ENCODE measurements around the gene GORASP1.

Gene GORASP1

GRCh38 chr3:39096775-39097174 lies 10.7 kb downstream of the GORASP1 start:
- H3K4me3 ChIP-seq (ENCODE audit: low read length), result no peak overlapping the region
- no peak for TF ChIP-seq ZNF274 (IDR thresholded peaks at IDR 0.05; ENCODE audit: low read depth, low read length)

GRCh38 chr3:39095778-39096177 lies 11.6 kb downstream of the GORASP1 start:
- TF ChIP-seq ZNF274 (IDR thresholded peaks at IDR 0.05; ENCODE audit: low read depth, low read length), result no peak
- no peak overlapping the region for H3K4me3 ChIP-seq (ENCODE audit: low read length)

DNA sequence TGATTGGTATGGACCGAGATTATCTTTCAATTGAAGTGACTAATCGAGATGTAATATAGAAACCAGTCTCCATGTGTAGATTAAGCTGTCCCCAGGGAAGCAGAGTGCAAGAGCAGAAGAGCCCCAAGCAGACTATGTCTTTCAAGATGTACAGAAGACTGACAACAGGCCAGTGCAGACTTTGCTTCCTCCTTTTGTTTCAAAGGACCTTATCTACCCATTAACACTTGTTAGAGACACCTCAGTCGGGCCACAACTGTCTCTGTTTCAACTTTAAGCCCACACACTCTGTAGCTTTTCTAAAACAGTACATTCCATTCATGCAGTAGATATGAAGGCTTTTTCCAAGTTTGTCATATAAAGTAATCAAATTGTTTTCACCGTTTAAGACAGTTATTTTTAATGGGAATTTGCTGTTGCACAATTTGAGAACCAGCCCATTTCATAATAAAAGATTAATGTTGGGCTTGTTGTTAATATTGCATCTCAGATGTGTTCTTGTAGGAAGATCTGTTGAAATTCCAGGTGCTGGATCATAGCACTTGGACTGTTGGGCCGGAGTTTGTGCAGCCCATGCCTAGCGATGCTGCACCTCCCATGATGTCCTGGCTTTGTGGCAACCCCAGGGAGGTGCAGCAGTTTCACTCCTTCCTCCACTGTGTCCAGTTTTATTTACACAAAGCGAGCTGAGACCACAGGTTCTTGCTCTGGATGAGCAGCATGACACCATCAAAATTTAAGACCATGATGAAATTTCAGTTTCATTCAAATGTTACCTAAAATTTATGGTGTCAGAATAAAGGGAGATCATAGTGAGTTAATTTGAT lies 12.4 kb downstream of the GORASP1 start:
- H3K4me3 ChIP-seq (ENCODE audit: low read length), result no peak overlapping the region
- no peak for TF ChIP-seq ZNF274 (IDR thresholded peaks at IDR 0.05; ENCODE audit: low read depth, low read length)

DNA sequence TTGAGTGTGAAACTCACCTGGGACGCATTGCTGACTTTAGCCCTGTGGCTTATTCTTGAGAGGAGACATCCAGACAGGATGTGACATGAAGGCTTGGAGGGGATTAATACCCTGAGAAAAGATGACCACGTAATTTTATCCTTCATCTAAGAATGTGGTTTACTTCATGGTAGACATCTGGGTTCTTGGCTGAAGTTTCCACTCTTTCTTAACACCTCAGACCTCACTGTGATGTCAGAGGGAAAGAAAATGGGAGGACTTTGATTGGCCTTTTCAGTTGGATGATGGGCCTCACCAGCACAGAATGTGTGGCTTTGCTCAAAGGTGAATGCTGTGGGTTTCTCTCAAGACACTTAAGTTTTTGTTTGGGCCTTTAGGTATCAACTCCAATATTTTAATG lies 16.5 kb downstream of the GORASP1 start:
- no peak overlapping the region for H3K4me3 ChIP-seq (ENCODE audit: low read length)
- no peak for TF ChIP-seq ZNF274 (IDR thresholded peaks at IDR 0.05; ENCODE audit: low read depth, low read length)

DNA sequence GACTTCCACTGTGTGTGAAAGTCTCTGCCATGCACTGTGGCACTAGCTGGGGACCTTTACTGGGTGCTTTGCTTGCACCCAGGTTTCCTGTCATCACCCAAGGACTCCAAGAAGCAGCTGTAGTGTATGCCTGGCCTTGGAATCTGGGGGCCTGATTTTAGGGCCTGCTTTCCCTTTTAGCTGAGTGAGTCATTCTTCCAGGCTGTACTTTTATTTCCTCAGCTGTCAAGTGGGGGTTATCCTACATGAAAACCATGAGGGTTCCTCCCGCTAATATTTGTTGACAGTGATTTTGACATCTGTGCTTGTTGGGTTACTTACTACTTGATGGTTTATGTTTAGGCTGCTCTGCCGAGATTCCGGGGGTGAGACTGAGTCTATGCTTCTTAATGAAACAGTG lies 18.5 kb downstream of the GORASP1 start:
- no peak for TF ChIP-seq ZNF274 (IDR thresholded peaks at IDR 0.05; ENCODE audit: low read depth, low read length)
- H3K4me3 ChIP-seq (ENCODE audit: low read length), result no peak overlapping the region

DNA sequence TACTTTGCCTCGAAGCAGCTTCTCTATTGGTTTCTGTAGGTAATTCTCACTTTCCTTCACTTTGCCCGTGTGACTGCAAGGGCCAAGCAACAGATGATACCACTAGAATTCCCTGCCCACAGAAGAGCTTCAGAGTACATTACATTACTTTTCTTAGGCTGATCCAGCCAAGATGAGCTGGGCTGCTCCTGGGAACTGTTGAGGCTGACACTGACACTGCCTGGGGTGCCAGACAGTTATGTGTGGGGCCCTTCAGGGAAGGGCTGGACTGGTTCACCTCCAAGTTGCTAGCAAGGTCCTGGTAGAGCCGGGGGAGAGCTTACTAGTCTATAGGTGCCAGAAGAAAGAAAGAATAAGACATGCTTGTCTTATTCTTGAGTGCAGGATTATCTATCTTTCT lies 19.0 kb downstream of the GORASP1 start:
- no peak overlapping the region for H3K4me3 ChIP-seq (ENCODE audit: low read length)
- TF ChIP-seq ZNF274 (IDR thresholded peaks at IDR 0.05; ENCODE audit: low read depth, low read length), result no peak

GRCh38 chr3:39086144-39086543 lies 21.3 kb downstream of the GORASP1 start:
- TF ChIP-seq ZNF274 (IDR thresholded peaks at IDR 0.05; ENCODE audit: low read depth, low read length), result no peak
- H3K4me3 ChIP-seq (ENCODE audit: low read length), result no peak overlapping the region

GRCh38 chr3:39082666-39083313 lies 24.6 kb downstream of the GORASP1 start:
- H3K4me3 ChIP-seq (ENCODE audit: low read length), result no peak overlapping the region
- no peak for TF ChIP-seq ZNF274 (IDR thresholded peaks at IDR 0.05; ENCODE audit: low read depth, low read length)

DNA sequence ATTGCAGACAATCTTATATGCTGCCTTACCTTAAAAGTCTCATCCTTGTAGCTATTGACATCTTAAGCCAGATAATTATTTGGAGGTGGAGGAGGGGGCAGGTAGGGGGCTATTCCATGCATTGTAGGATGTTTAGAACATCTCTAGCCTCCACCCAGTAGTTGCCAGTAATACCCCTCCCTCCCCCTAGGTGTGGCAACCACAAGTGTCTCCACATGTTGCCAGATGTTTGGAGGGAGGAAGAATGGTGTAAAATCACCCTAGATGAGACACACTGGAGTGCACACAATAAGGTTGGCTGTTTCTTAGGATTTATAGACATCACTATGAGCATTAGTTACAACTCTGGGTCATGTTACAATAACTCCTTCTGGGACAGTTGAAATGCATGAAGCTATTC lies 27.4 kb downstream of the GORASP1 start:
- no peak overlapping the region for H3K4me3 ChIP-seq (ENCODE audit: low read length)
- no peak for TF ChIP-seq ZNF274 (IDR thresholded peaks at IDR 0.05; ENCODE audit: low read depth, low read length)

GRCh38 chr3:39079530-39079929 lies 27.9 kb downstream of the GORASP1 start:
- no peak overlapping the region for H3K4me3 ChIP-seq (ENCODE audit: low read length)
- TF ChIP-seq ZNF274 (IDR thresholded peaks at IDR 0.05; ENCODE audit: low read depth, low read length), result no peak

DNA sequence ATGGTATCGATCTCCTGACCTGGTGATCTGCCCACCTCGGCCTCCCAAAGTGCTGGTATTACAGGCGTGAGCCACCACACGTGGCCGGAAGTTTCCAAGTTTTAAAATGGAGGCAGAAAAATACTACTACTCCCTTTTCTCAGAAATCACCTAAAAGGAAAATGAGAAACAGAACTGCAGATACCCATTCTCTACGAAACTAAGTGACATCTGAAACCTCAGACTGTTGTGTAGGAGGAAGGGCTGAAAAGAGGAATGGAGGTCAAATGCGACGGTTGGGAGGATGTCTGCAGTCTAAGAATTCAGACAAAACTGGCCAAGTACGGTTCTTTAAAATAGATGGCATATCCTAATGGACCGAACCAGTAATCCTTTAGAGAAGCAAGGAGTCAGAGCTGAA lies 31.5 kb downstream of the GORASP1 start:
- H3K4me3 ChIP-seq (ENCODE audit: low read length), result no peak overlapping the region

GRCh38 chr3:39068556-39068955 lies 38.9 kb downstream of the GORASP1 start:
- no peak for TF ChIP-seq ZNF274 (IDR thresholded peaks at IDR 0.05; ENCODE audit: low read depth, low read length)
- H3K4me3 ChIP-seq (ENCODE audit: low read length), result no peak overlapping the region

More for the DNA sequence above, 31.5 kb downstream of the GORASP1 start:
- TF ChIP-seq ZNF274 (IDR thresholded peaks at IDR 0.05; ENCODE audit: low read depth, low read length), result no peak

- no peak overlapping the region for H3K4me3 ChIP-seq (ENCODE audit: low read length)
- no peak for TF ChIP-seq ZNF274 (IDR thresholded peaks at IDR 0.05; ENCODE audit: low read depth, low read length)
Observed at GRCh38 chr3:39067286-39067685, 40.1 kb downstream of the GORASP1 start.

GRCh38 chr3:39065197-39065596 lies 42.2 kb downstream of the GORASP1 start:
- no peak overlapping the region for H3K4me3 ChIP-seq (ENCODE audit: low read length)

GRCh38 chr3:39064646-39065045 lies 42.8 kb downstream of the GORASP1 start:
- H3K4me3 ChIP-seq (ENCODE audit: low read length), result no peak overlapping the region
- TF ChIP-seq ZNF274 (IDR thresholded peaks at IDR 0.05; ENCODE audit: low read depth, low read length), result no peak

More at GRCh38 chr3:39065197-39065596, 42.2 kb downstream of the GORASP1 start:
- TF ChIP-seq ZNF274 (IDR thresholded peaks at IDR 0.05; ENCODE audit: low read depth, low read length), result no peak

All from GM08714 (cell line).